ENCODE measurements around the gene MRPL21.

DNA sequence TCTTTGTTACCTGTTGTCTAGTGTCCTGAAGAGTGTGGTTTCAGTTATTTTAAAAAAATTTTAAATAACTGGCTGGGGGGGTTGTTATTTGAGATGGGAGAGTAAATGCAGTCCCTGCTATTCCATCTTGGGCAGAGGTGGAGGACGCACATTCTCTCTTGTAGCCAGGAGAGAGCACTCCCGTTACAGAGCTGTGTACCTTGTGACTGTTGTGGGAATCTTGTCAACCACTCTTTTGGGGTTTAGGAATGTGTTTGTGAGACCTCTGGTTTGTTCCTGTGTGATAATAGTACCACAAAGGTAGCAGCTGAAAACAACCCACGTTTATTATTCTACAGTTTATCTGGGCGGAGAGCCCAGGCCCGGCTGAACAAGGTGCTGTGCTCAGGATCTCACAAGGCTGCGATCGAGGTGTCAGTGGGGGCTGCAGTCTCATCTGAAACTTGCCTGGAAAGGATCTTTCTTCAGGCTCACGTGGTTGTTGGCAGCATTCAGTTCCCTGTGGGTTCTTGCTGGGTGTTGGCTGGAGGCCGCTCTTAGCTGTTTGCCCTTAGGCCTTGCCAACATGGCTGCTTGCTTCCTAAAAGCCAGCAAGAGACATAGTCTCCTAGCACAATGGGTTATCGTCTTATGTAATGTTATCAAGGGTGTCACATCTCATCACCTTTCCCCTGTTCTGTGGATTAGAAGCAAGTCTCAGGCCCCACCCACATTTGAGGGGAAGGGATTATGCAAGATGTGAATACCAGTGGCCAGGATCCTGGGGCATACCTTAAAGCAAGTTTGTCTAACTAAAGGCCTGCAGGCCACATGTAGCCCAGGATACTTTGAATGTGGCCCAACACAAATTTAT is 20.7 kb upstream of the MRPL21 start:
- TF ChIP-seq, protein P1, sequence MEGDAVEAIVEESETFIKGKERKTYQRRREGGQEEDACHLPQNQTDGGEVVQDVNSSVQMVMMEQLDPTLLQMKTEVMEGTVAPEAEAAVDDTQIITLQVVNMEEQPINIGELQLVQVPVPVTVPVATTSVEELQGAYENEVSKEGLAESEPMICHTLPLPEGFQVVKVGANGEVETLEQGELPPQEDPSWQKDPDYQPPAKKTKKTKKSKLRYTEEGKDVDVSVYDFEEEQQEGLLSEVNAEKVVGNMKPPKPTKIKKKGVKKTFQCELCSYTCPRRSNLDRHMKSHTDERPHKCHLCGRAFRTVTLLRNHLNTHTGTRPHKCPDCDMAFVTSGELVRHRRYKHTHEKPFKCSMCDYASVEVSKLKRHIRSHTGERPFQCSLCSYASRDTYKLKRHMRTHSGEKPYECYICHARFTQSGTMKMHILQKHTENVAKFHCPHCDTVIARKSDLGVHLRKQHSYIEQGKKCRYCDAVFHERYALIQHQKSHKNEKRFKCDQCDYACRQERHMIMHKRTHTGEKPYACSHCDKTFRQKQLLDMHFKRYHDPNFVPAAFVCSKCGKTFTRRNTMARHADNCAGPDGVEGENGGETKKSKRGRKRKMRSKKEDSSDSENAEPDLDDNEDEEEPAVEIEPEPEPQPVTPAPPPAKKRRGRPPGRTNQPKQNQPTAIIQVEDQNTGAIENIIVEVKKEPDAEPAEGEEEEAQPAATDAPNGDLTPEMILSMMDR (IDR thresholded peaks at IDR 0.05 in 4 of 5, conservative IDR thresholded peaks at IDR 0.05 in 1 of 5): no peak
- TF ChIP-seq POLR2A (IDR thresholded peaks at IDR 0.05): no peak

Data from gastrocnemius medialis (tissue), 4 donors.